ENCODE data around the gene RANBP3. TPM values are rescaled to one million over a fixed set of nuclear protein-coding genes. Genes with fewer than 3 reads are reported as not detected.

The RANBP3 gene
- total RNA-seq, 1 experiment from 2014 or later, result 130 TPM

DNA sequence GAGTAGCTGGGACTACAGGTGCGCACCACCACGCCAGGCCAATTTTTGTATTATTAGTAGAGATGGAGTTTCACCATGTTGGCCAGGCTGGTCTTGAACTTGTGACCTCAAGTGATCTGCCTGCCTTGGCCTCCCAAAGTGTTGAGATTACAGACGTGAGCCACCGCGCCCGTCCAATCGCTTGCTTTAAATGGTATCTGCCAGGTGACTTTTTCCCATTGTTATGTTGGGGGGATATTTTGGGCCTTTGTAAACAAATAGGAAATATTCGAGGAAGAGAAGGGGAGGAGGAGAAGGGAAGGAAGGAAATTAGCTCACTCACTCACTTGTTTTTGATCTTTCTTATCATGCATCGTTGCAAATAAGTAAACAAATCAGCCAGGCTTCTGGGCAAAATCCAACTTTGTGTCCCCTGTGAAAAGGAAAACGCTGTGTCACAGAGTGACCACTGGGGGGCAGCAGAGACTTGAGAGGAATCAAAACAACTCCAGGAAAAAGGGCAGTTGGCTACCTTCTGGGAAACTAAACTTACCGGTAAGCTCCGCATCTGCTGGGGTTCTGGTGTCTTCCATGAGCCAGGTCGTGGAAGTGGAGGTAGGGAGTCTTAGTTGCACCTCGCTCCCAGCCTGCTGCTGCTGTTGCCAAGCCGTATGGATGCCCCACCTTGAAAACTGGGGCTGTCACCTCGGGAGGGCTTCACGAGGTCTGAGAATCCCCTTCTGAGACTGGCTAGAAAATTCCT, 9.3 kb upstream of the RANBP3 start:
- DNase-seq (ENCODE audit: low read depth), result peak; percentile 81

DNA sequence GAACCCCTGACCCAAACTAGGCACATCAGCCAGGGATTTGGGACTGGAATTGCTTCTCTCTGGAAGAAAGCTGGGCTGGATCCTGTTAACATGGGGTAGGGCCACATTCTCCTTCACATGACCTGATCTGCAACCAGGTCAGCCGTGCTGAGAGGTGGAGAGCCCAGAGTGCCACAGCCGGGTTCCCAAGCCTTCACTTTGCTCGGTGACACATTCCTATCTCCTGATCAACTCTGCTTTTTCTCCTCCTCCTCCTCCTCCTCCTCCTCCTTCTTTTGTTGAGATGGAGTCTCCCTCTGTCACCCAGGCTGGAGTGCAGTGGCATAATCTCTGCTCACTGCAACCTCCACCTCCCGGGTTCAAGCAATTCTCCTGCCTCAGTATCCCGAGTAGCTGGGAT, 7.9 kb upstream of the RANBP3 start:
- peak; percentile 28 for DNase-seq (ENCODE audit: low read depth)

DNA sequence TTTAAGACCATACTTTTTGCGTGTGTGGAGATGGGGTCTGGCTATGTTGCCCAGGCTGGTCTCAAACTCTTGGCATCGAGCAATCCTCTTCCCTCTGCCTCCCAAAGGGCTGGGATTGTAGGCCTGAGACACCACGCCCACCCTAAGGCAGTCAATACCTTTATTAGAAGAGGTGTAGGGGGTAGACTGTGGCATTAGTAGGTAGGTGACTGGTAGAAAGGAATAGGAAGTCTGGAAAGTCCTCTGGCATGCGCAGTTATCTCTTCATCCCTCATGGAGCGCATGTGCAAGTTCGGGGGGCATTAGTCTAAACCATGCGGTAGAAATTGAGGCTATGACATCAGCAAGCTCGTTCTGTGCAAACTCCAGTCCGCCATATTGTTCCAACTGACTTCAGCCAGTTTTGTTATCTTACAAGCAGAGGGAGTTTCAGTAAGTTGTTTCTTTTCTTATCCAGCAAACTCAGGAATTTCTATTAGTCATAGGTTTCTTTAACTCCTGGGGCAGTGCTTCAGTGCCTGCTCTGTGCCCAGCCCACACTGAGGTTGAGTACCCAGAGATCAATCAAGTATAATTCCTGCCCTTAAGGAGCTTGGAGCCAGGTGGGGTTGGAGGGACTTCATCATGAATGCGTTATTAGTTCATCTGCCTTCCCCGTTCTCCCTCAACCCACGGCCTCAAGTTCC, 7.3 kb upstream of the RANBP3 start:
- DNase-seq (ENCODE audit: low read depth), result peak; percentile 86

DNA sequence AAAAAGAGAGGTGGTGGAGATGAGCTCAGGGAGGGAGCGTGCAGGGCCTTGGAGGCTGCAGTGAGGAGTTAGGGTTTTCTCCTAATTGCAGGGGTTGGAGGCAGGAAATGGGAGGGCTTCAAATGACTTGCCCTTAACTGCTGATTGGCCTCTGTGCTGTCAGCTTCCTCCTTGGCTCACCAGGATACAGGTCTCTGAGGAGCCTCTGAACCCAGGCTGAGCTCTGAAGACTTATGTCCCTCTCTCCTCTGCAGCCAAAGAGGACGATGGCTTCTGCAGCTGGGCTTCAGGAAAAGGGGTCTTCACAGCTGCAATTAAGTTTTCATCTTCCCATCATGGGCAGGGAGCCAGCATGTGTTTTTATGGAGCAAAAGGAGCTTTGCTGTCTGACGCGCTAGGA, 6.7 kb upstream of the RANBP3 start:
- peak; percentile 25 for DNase-seq (ENCODE audit: low read depth)

DNA sequence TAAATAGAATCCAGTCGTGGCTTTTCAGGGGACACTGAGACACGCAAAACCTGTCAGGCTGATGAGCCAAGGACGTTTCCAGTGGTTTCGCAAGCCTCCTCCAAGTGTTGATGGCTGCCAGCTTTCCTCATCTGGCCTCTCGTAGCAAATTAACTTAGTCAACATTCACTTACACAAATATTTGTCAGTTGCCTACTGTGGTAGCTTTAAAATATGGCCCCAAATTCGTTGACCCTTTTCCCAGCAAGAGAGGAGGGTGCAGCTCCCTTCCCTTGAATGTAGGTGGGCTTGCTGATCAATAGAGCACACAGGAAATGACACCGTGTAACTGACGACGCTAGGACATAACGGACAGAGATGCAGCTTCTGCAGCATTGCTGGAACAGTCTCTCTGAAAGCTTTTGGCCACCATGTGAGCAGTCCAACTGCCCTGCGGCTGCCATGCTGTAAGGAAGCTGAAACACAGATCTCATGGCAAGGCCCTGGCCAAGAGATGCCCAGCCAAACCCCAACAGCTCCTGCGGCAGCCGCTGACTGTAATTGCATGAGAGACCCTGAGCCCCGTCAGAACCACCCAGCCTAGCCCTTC, 5.5 kb upstream of the RANBP3 start:
- DNase-seq (ENCODE audit: low read depth), result no peak

DNA sequence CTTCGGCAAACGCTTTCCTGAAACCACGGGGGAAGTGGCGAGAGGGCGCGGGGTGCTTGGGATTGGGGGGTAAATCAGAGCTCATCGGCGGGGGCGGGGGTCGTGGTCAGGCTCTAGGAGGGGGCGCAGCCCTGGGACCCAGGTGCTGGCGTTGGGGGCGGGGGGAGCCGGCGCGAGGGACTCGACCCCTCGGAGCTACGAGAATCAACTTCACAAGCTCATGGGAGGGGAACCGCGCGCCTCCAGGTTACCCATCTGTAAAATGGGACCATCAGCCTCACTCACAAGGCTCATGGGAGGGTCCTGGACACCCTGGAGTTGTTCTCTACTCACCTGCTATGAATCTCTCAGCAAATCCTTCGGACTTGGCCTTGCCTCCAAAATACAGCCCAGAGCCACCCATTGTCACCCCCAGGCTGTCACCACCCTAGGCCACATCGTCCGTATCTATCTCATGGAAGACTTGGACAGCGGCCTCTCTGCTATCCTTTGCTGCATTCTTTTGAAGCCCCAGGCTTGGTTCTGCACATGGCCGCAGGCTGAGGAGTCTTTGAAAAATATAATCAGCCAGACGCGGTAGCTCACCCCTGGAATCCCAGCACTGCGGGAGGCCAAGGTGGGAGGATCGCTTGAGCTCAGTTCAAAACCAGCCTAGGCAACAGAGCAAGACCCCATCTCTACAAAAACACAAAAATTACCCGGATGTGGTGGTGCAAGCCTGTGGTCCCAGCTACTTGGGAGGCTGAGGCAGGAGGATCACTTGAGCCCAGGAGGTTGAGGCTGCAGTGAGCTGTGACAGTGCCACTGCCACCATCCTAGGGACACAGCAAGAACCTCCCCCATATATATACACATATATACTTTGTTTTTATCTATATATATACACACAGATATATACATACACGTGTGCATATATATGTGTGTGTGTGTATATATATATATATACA, 939 bp upstream of the RANBP3 start:
- no peak for DNase-seq (ENCODE audit: low read depth)

DNA sequence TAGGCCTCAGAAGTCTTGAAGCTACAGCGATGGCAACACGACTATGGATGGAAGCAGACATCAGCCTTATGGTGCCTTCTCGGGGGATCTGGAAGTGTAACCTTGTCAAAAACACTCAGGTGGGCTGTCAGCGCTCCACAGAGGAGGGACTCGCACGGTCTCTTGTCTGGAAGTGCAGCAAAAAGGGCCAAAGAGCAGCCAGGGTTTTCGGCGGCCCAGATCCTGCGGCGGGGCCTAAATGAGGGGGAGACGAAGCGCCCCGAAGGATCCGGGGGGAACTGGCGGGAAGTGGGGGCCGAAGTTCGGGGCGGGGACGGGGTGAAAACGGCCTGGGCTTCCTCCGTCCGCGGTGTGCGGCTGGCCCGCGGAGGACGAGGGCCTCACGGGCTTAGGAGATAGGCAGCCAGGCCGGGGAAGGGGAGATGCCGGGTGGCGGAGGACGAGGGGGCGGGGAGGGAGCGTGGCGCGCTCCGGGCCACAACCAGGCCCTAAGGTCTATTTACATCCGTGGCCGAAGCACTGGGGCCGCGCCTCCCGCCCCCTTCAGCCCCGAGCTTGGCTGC, 637 bp downstream of the RANBP3 start:
- DNase-seq (ENCODE audit: low read depth), result no peak

DNA sequence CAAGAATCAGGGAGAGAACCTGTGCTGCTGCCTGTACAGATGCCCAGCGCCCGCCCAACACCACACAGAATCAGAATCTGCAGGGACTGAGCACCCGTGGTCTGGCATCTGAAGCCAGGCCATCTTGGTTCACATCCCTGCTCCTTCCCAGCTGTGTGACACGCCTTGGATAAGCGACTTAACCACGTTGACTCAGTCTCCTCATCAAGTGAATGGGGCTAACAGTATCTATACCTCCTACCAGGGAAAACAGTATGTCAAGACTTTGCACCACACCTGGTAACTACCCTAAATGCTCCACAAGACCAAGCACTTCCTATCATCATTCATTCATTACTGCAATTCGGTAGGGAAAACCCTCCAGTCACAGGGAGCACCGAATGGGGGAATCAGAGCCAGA, 1.2 kb downstream of the RANBP3 start:
- DNase-seq (ENCODE audit: low read depth), result no peak

DNA sequence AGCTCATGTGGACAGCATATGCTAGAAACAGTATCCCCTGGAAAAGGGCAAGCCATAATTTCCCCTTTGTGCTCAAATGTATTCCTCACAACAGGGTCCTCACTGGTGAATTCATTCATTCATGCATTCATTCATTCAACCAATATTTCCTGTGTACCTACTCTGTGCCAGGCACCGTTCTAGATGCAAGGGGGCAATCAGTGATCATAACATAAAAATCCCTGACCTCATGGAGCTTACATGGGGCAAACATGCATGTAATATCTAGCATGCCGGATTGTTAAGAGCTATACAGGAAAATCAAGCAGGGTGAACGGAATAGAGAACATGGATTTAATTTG, 2.6 kb downstream of the RANBP3 start:
- no peak for DNase-seq (ENCODE audit: low read depth)

DNA sequence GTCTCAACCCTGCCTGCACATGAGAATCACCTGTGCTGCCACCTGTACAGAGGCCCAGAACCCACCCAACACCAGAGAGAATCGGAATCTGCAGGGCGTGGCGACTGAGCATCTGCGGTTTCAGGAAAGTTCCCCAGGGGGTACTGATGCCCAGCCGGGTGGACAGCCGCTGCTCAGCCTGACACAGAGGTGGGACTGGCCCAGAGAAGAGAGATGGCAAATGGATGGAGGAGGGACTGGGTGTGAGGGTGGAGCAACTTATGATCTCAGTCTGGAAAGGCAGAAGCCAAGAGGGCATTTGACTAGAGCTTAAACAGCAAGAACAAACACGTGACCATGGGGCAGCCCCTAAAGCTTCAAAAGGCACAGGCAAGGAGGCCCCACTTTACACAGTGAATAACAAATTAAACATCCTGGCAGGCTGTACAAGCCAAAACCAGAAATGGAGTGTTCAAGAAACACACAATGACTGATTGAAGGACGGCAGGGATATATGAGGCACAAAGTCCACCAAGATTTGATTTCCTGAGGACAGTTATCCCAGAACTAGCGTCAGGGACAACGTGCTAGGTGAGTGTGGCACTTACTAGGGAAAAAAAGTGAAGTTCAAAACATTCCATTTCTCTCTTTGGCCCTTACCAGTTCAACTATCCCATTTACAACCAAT, 3.1 kb downstream of the RANBP3 start:
- no peak for DNase-seq (ENCODE audit: low read depth)

DNA sequence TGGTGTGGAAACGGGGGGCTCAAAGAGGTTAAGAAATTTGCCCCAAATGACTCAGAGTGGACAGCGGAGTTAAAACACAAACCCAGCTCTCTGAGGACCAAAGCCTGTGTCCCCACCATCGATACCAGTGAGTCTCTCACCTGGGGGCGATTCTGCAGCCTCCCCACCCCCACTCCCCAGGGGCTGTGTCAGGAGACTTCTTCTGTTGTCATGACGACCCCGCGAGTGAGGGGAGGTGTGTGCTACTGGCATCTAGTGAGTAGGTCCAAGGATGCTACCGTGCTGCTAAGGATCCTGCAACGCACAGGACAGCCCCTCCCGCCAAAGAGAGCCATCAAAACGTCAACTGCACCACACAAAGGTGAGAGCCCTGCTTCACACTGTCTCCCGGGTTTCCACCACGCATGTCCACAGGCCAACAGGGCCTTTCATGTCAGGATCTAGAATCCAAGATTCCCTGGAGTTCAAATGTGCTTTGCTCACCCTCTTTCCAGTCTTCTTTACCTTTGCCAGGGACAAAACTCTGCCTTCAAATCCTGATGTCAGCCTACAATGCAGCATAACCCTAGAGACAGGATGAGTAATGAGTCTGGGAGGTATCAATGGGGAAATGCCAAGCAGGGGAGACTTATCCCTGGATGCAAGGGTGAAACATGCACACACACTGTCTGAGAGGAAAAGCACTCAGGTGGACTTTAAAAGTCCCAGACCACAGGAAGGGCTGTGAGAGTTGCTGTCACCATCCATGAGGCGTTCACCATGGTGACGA, 3.9 kb downstream of the RANBP3 start:
- peak; percentile 13 for DNase-seq (ENCODE audit: low read depth)

DNA sequence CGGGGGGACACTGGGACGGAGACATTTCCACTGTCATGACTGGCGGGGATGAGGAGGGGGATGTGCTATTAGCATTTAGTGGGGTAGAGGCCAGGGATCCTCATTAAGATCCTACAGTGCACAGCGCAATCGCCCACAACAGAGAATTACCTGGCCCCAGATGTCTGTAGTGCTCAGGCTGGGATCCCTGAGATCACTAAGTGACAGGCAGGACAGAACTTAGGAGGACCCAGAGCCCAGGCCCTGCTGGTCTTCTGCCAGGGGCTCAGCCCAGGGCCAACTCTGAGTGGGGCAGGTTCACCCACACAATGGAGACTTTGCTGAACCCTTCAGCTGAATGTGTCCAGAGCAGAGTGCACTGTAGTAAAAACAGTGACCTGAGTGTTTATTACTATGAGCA, 4.6 kb downstream of the RANBP3 start:
- no peak for DNase-seq (ENCODE audit: low read depth)

DNA sequence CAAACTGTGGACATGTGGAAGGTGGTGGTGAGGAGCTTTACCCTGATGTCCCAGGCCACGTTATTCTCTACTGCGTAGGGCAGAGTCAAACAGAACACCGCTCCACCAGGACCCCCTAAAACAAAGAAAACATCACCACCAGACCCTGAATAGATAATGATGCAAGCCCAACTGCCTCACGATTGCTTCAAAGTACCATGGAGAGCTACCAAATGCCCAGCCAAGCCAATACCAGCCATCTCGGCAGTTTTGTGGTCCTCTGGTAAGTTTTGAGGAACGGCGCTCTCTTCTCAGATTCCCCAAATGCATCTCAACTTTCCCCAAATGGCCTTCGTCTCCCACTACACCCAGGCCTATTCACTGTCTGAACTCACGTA, 5.6 kb downstream of the RANBP3 start:
- no peak for DNase-seq (ENCODE audit: low read depth)

DNA sequence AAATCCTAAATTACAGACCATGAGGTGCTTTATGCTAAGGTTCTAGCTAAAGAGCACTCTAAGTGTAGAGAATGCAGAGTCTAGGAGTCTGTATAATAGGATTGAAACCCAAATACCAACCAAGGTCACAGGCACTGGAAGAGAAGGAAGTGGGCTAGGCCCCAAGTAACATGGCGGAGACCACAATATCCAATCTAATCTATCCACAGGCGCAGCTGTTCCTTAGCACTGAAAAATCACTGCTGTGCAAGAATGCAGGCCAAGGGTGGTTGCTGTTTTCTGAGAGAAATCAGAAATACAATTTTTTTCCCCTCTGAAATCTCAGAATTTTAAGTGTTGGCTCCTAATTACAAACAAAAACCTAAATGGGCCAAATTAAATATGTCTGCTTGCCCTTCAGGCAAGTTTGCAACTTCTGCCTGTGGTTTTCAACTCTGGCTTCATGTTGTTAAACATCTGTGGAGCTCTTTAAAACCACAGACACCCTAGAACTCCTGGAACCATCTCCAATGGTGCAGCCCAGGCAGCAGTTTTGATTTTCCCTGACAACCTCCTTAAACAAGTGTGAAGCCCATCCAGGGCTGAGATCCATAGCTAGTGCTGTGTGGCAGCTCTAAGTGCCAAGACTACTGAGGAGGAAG, 6.1 kb downstream of the RANBP3 start:
- no peak for DNase-seq (ENCODE audit: low read depth)

DNA sequence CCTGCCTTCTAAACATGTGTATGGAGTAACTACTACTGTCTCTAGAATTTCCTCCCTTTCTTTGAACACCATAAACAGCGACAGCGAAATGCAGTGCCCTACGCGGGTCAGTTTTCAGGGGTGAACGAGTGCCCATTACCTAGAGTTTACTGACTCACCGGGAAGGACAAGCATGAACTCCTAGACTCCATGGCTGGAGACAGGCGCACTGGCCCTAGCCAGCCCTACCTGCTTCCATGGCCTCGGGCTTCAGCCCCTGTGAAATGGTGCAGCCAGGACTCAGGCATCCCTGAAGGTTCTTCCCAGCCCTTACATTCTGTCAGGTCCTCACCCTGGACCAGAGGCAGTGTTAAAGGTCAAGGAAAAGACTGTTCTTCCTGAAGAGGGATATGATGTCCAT, 8.5 kb downstream of the RANBP3 start:
- DNase-seq (ENCODE audit: low read depth), result no peak

DNA sequence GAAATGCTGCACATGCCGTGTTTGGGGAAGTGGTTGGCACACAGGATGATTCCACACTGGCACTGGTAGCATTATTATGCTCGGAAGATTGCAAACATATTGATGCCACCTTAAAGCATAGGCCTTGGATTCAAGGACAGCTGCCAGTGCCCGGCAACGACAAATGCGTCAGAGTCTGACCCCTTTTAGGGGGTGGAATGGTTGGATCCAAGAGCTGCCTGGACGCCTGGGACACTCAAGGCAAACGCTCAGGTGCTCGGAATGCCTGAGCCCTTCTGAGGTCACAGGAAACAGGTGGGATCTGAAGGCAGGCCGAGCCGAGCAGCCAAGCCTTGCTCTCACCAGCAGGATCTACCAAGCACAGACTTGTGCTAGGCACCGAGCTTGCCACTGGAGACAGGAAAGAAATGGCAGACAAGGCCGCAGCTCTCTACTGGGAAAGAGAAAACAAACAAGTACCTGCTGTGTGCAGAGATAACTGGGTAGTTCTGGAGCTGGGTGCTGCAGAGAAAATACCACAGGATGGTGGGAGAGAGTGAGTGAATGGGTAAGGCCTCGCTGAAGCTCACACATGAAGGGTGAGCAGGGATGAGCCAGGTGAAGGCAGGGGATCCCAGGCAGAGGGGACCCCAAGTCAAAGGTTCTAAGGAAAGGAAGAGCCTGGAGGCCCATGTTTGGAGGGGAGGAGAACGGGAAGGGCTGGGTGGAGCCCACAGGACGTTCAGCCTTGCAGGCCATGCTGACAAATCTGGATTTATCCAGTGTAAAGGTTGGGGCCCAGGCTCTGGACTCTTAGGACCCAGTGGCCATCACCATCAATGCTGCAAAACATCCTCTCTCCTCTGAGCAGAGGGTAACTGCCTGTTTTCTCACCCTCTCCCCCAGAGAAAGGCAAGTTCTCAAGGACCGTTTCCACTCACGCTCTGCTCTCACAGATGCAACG, 9.2 kb downstream of the RANBP3 start:
- DNase-seq (ENCODE audit: low read depth), result no peak

DNA sequence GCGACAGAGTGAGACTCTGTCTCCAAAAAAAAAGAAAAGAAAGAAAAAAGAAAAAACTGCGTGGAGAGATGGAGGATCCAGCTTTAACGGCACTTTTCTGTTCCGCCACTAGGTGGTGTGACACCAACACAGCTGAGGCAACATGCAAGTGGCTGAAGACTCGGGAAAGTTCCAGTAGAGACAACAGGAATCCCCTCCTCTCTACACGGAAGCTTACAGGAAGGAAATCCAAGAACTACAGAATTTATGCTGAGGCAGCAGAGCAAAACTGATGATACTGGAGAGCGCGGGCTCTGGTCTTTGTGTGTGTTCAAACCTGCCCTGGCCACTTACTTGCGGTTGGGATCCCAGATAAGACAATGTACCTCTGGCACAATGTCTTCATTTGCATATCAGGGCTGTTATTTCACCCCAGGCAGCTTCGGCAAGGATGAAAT, 9.9 kb downstream of the RANBP3 start:
- peak; percentile 75 for DNase-seq (ENCODE audit: low read depth)

DNA sequence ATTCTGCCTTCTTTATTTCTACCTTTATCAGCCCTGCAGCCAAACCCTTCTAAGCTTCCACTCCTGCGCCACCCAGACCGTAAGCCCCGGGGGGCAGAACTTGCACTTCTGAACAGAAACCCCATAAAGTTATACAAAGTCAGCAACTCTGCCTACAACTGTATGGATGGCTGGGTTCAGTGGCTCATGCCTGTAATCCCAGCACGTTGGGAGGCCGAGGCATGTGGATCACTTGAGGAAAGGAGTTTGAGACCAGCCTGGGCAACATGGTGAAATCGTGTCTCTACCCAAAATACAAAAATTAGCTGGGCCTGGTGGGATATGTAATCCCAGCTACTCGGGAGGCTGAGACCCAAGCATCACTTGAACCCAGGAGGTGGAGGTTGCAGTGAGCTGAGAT, 10.4 kb downstream of the RANBP3 start:
- DNase-seq (ENCODE audit: low read depth), result no peak

DNA sequence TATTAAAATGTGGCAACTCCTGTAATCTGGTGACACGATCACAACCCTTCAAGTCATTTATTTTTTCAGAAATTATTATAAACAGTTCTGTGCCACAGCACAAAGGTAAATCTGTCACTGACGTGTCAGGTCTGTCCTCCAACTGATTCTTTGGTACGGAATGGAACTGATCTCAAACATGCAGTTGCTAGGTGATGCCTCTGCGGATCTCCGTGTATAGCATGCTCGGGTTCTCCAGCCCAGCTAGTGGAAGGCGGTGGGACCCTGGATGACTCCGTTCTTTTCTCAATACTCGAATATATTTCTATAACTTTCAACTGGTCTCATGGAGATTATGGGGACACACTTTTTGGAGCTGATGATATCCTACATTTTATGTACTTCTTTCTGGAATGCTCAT, 11.0 kb downstream of the RANBP3 start:
- no peak for DNase-seq (ENCODE audit: low read depth)
